Coronary artery (tissue), 2 donors: ENCODE measurements around the gene SAG.
"Not testable (repeated sequence)": the region's sequence is repeated elsewhere in the genome, so short reads cannot be mapped to it uniquely, and the experiment has no call there.

Source experiments
- DNase-seq: peaks from one replicate; pipeline ENCODE4 v3.0.0-alpha.2; 2017; ENCODE audit warnings: low spot score
- H3K27ac ChIP-seq, 2 donors: fragments of 200-600 bp; sonication (generic); one replicate each; pipeline ENCODE4 v1.5.1; 2016 to 2019
- H3K4me3 ChIP-seq: fragments of 200-600 bp; sonication (generic); 2 replicates; pipeline ENCODE4 v1.5.1; 2016; ENCODE audit warnings: mild to moderate bottlenecking, moderate library complexity
- CTCF ChIP-seq: fragments of 200-600 bp; sonication (generic); IDR thresholded peaks from one replicate; pipeline ENCODE4 v1.5.1; 2019; ENCODE audit warnings: antibody characterized with exemption

Gene SAG

GRCh38 chr2:233373316-233373715 is 65.7 kb downstream of the SAG start:
- no peak for DNase-seq
- Histone ChIP-seq H3K27ac (no peak overlapping the region), H3K4me3 (no peak overlapping the region)
- no peak for TF ChIP-seq CTCF

- H3K27ac ChIP-seq, DNase-seq, H3K4me3 ChIP-seq: not testable (repeated sequence)
Observed at GRCh38 chr2:233374776-233375175, 67.2 kb downstream of the SAG start.

GRCh38 chr2:233375490-233376314 is 68.1 kb downstream of the SAG start:
- DNase-seq, result no peak
- no peak for TF ChIP-seq CTCF
- no peak overlapping the region for H3K27ac ChIP-seq
- H3K4me3 ChIP-seq, result no peak overlapping the region

GRCh38 chr2:233379034-233379433 is 71.4 kb downstream of the SAG start:
- TF ChIP-seq CTCF, result no peak
- DNase-seq, result no peak
- Histone ChIP-seq H3K27ac (no peak overlapping the region), H3K4me3 (no peak overlapping the region)

- no peak overlapping the region for H3K27ac ChIP-seq
- DNase-seq, result no peak
- no peak for TF ChIP-seq CTCF
Observed at GRCh38 chr2:233379441-233379840, 71.8 kb downstream of the SAG start.

GRCh38 chr2:233380132-233380895 is 72.7 kb downstream of the SAG start:
- no peak overlapping the region for H3K4me3 ChIP-seq
- DNase-seq, result no peak
- TF ChIP-seq CTCF, result no peak
- H3K27ac ChIP-seq, result no peak overlapping the region

More at GRCh38 chr2:233379441-233379840, 71.8 kb downstream of the SAG start:
- no peak overlapping the region for H3K4me3 ChIP-seq

GRCh38 chr2:233380995-233381637 is 73.5 kb downstream of the SAG start:
- no peak overlapping the region for H3K4me3 ChIP-seq
- TF ChIP-seq CTCF, result no peak
- H3K27ac ChIP-seq, result no peak overlapping the region
- DNase-seq, result no peak
